Transverse colon (tissue), 3 donors: Measurements from ENCODE around the gene SDR9C7.

Source experiments
- CTCF ChIP-seq, 5 experiments: fragments of 200-600 bp in 3 of 5; fragments of 450-650 bp in 2 of 5; sonication (generic) in 3 of 5; IDR thresholded peaks; 1 replicate in 2 of 5; 2 replicates in 3 of 5; pipeline ENCODE4 v1.5.1; 2016 to 2017; ENCODE audit warnings: antibody characterized with exemption in 5 of 5, inconsistent platforms in 3 of 5, mild to moderate bottlenecking in 2 of 5, moderate library complexity in 1 of 5
- EP300 ChIP-seq: sonication (generic); formaldehyde crosslinking; IDR thresholded peaks from one replicate; pipeline ENCODE4 v1.6.1; 2017; ENCODE audit warnings: antibody characterized with exemption, low read depth
- POLR2A ChIP-seq: fragments of 450-650 bp; IDR thresholded peaks from one replicate; pipeline ENCODE4 v1.6.1; 2016; ENCODE audit warnings: antibody characterized with exemption, mild to moderate bottlenecking, moderate library complexity

GRCh38 chr12:56983386-56983785 lies 49.2 kb upstream of the SDR9C7 start:
- TF ChIP-seq CTCF (IDR thresholded peaks at IDR 0.05) (no peak), EP300 (no peak), POLR2A (no peak)
